DOHH2 (cell line): ENCODE measurements around the gene C3orf38.

ENCODE experiments used
- H3F3A ChIP-seq: fragments of 200-600 bp; sonication (generic), shearing (Covaris generic); 2 replicates; pipeline ENCODE4 v1.6.0; 2016; ENCODE audit warnings: antibody characterized with exemption, mild to moderate bottlenecking; ENCODE audit not compliant: control insufficient read depth, insufficient read depth
- H3K27ac ChIP-seq: fragments of 200-600 bp; sonication (generic); 2 replicates; pipeline ENCODE4 v1.5.1; 2014; ENCODE audit warnings: low read depth, mild to moderate bottlenecking, low read length, moderate library complexity
- H3K27me3 ChIP-seq: fragments of 200-600 bp; sonication (generic); 2 replicates; pipeline ENCODE4 v1.6.1; 2014; ENCODE audit warnings: mild to moderate bottlenecking, low read length, mixed read lengths; ENCODE audit not compliant: control insufficient read depth
- H3K36me3 ChIP-seq: fragments of 200-600 bp; sonication (generic); 2 replicates; pipeline ENCODE4 v1.6.1; 2014; ENCODE audit warnings: mild to moderate bottlenecking, low read length, moderate library complexity, mixed read lengths; ENCODE audit not compliant: control insufficient read depth
- H3K4me1 ChIP-seq: fragments of 200-600 bp; sonication (generic); 2 replicates; pipeline ENCODE4 v1.6.1; 2014; ENCODE audit warnings: mild to moderate bottlenecking, low read length, mixed read lengths; ENCODE audit not compliant: control insufficient read depth
- H3K4me2 ChIP-seq: fragments of 200-600 bp; sonication (generic); 2 replicates; pipeline ENCODE4 v1.6.0; 2014; ENCODE audit warnings: mild to moderate bottlenecking, low read length, moderate library complexity
- H3K4me3 ChIP-seq: fragments of 200-600 bp; sonication (generic); 2 replicates; pipeline ENCODE4 v1.5.1; 2014; ENCODE audit warnings: mild to moderate bottlenecking, low read length, mixed read lengths
- H3K79me2 ChIP-seq: fragments of 200-600 bp; sonication (generic); 2 replicates; pipeline ENCODE4 v1.6.1; 2014; ENCODE audit warnings: mild to moderate bottlenecking, low read length, mixed read lengths; ENCODE audit not compliant: control insufficient read depth
- H3K9me2 ChIP-seq: fragments of 200-600 bp; sonication (generic); replicated peaks from 2 replicates; pipeline ENCODE4 v1.6.1; 2014; ENCODE audit warnings: mild to moderate bottlenecking, low read length, mixed read lengths; ENCODE audit not compliant: control insufficient read depth
- H3K9me3 ChIP-seq: fragments of 200-600 bp; sonication (generic); 2 replicates; pipeline ENCODE4 v1.6.1; 2014; ENCODE audit warnings: antibody characterized with exemption, low read length, mixed read lengths; ENCODE audit not compliant: control insufficient read depth, insufficient read depth
- H4K20me1 ChIP-seq: fragments of 200-600 bp; sonication (generic); 2 replicates; pipeline ENCODE4 v1.6.0; 2014; ENCODE audit warnings: low read depth, mild to moderate bottlenecking, antibody characterized with exemption, low read length, moderate library complexity; ENCODE audit not compliant: control insufficient read depth, insufficient read depth
- CTCF ChIP-seq: fragments of 200-600 bp; sonication (generic); IDR thresholded peaks from one replicate; pipeline ENCODE4 v1.5.1; 2014; ENCODE audit warnings: antibody characterized with exemption, mild to moderate bottlenecking, low read depth, low read length; ENCODE audit not compliant: poor library complexity, severe bottlenecking
- EZH2phosphoT487 ChIP-seq: fragments of 200-600 bp; sonication (generic); IDR thresholded peaks from 2 replicates; pipeline ENCODE4 v1.6.1; 2017; ENCODE audit warnings: borderline replicate concordance, mild to moderate bottlenecking, antibody characterized with exemption, low read length, moderate library complexity, mixed read lengths

The C3orf38 gene

DNA sequence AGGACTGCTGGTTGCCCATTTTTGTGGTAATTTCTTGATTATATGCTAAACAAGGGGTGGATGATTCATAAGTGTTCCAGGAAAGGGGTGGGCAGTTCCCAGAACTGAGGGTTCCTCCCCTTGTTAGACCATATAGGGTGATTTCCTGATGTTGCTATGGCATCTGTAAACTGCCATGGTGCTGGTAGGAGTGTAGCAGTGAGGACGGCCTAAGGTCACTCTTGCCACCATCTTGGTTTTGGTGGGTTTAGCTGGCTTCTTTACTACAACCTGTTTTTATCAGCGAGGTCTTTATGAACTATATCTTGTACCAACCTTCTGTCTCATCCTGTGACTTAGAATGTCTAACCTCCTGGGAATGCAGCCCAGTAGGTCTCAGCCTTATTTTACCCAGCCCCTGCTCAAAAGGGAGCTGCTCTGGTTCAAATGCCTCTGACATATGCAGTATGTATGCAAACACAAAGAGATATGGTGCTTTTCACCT, 46.2 kb downstream of the C3orf38 start:
- no peaks in the 10 kb centered on the region for H3K9me3 ChIP-seq
- H3K27ac ChIP-seq, result no peak overlapping the region
- no peaks in the 10 kb centered on the region for H4K20me1 ChIP-seq
- peaks cover 10% of the 10 kb centered on the region for H3K4me1 ChIP-seq
- H3K4me2 ChIP-seq, result no peak overlapping the region
- H3K4me3 ChIP-seq, result no peak overlapping the region
- TF ChIP-seq CTCF (no peak), EZH2phosphoT487 (no peak)
- H3K9me2 ChIP-seq, result no peaks in the 10 kb centered on the region
- no peaks in the 10 kb centered on the region for H3K79me2 ChIP-seq
- H3F3A ChIP-seq, result no peaks in the 10 kb centered on the region
- H3K27me3 ChIP-seq, result no peaks in the 10 kb centered on the region
- H3K36me3 ChIP-seq, result no peaks in the 10 kb centered on the region

DNA sequence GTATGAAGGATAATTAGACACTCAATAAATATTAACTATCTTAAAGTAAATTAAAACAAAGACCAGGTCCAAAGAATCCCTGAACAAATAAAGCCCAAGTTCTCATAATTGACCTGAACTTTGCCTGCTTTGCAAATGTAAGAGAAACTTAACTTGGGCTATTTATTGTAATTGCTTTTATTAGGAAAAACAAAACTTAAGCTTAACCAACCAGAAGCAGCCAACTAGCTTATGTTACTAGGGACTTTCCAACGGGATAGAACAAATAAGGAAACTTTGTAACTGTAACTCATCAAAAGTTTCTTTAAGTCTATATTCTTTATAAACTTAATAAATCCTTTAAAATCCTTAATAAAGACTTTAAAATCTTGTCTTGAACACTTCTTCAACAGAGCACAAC, 48.4 kb downstream of the C3orf38 start:
- H4K20me1 ChIP-seq, result no peaks in the 10 kb centered on the region
- H3K9me3 ChIP-seq, result no peaks in the 10 kb centered on the region
- H3K36me3 ChIP-seq, result no peaks in the 10 kb centered on the region
- H3K4me2 ChIP-seq, result peak overlapping the region; percentile 39
- H3K4me1 ChIP-seq, result peaks cover 13% of the 10 kb centered on the region
- H3F3A ChIP-seq, result no peaks in the 10 kb centered on the region
- H3K79me2 ChIP-seq, result no peaks in the 10 kb centered on the region
- no peaks in the 10 kb centered on the region for H3K27me3 ChIP-seq
- no peaks in the 10 kb centered on the region for H3K9me2 ChIP-seq
- TF ChIP-seq EZH2phosphoT487 (no peak), CTCF (no peak)
- H3K27ac ChIP-seq, result no peak overlapping the region
- H3K4me3 ChIP-seq, result peak overlapping the region; percentile 13; the same call in 1 of the 2 replicates

- no peaks in the 10 kb centered on the region for H3K36me3 ChIP-seq
- H3K4me1 ChIP-seq, result peaks cover 6% of the 10 kb centered on the region
- no peaks in the 10 kb centered on the region for H4K20me1 ChIP-seq
- peak; percentile 85 for TF ChIP-seq CTCF
- no peak for TF ChIP-seq EZH2phosphoT487
- H3K4me3 ChIP-seq, result no peak overlapping the region
- H3K27ac ChIP-seq, result no peak overlapping the region
- no peaks in the 10 kb centered on the region for H3K27me3 ChIP-seq
- 0 out of 2 replicates have a peak overlapping the region, but pooled peaks have one; percentile 18 for H3K4me2 ChIP-seq
- no peaks in the 10 kb centered on the region for H3K9me2 ChIP-seq
- H3F3A ChIP-seq, result no peaks in the 10 kb centered on the region
- no peaks in the 10 kb centered on the region for H3K79me2 ChIP-seq
- H3K9me3 ChIP-seq, result no peaks in the 10 kb centered on the region
Measured at GRCh38 chr3:88203642-88204055, 53.9 kb downstream of the C3orf38 start.
